ENCODE results near the gene FCRL3. TPM values are rescaled to one million over a fixed set of nuclear protein-coding genes. Genes with fewer than 3 reads are reported as not detected.

FCRL3 gene
- total RNA-seq, 4 donors from 2014 or later = 0.44 to 1.9 TPM; not detected in 2

DNA sequence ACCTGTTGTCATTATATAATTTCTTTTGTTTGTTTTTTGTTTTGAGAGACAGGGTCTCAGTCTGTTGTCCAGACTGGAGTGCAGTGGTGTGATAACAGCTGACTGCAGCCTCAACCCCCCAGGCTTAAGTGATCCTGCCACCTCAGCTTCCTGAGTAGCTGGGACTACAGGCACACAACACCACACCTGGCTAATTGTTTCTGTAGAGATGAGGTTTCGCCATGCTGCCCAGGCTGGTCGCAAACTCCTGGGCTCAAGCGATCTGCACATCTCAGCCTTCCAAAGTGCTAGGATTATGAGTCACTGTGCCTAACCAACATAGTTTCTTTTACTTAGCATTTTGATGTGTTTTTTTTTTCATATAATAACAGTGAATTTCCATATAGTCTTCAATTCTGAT, 52.3 kb downstream of the FCRL3 start:
- TF ChIP-seq, protein P1, sequence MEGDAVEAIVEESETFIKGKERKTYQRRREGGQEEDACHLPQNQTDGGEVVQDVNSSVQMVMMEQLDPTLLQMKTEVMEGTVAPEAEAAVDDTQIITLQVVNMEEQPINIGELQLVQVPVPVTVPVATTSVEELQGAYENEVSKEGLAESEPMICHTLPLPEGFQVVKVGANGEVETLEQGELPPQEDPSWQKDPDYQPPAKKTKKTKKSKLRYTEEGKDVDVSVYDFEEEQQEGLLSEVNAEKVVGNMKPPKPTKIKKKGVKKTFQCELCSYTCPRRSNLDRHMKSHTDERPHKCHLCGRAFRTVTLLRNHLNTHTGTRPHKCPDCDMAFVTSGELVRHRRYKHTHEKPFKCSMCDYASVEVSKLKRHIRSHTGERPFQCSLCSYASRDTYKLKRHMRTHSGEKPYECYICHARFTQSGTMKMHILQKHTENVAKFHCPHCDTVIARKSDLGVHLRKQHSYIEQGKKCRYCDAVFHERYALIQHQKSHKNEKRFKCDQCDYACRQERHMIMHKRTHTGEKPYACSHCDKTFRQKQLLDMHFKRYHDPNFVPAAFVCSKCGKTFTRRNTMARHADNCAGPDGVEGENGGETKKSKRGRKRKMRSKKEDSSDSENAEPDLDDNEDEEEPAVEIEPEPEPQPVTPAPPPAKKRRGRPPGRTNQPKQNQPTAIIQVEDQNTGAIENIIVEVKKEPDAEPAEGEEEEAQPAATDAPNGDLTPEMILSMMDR (IDR thresholded peaks at IDR 0.05; ENCODE audit: low read depth) = no peak

DNA sequence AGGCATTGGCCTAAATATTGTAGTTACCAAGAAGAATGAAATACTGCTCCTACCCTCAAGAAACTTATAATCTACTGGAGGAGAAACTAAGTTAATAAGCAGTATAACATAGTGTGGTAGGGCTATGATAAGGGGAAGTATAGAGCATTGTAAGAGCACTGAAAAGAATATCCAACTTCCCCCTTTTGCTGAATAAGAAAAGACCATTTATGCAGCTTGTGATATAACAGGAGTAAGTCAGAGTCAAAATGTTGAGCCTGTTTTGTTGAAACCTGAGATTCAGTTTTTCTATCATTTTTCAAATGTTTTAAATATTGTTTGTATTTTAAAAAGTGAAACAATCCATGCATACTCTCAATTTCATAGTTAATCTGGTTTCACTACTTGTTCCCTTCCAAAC, 54.4 kb downstream of the FCRL3 start:
- TF ChIP-seq, protein P1 (IDR thresholded peaks at IDR 0.05; ENCODE audit: low read depth) = no peak

DNA sequence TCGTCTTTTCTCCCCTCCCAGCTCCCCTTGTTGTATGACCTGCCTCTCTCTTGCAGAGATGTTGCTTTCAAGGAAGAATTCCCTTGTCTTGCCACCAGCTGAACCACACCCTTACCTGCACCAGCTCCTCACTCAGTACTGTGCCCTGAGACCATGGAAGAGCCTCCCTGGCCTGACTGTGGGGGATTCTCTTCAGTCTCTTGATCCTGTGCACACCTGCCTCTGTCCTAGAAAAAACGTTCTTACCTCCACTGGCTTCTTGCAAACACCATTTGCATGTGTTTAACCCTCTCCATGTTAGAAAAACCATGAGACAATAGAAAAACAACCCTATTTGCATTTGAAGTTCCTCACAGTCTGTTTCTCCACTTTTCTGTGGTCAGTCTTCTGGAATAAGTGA, 59.4 kb downstream of the FCRL3 start:
- TF ChIP-seq, protein P1 (IDR thresholded peaks at IDR 0.05; ENCODE audit: low read depth) = no peak

DNA sequence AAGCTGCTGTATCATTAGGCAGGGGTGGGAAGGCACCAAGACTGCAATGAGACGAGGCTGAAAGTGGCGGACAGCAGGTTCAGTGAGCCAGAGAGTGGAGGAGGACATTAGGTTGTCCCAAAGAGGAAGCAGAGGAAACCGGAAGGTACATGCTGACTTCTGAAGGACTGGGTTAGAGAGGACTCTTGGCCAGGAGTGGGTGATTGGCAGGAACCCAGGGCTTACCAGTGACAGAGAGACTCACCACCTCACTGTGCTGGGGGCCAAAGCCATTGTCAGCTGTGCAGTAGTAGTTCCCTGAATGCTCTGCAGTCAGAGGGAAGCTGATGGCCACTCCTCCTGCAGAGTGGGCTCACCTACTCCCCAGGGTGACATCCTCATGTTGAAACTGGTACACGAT, 60.8 kb downstream of the FCRL3 start:
- TF ChIP-seq, protein P1 (IDR thresholded peaks at IDR 0.05; ENCODE audit: low read depth) = no peak

DNA sequence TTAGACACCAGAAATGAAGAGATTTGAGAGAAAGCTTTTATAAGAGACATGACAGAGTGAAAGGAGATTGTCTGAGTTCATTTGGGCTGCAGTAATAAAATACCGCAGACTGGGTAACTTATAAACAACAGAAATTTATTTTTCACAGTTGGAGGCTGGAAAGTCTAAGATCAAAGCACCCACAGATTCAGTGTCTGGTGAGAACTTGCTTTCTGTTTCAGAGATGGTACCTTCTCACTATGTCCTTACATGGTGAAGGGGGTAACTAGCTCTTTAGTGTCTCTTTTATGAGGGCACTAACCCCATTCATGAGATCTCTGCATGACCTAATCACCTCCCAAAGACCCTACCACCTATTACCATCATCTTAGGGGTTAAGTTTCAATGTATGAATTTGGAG, 71.8 kb downstream of the FCRL3 start:
- TF ChIP-seq, protein P1 (IDR thresholded peaks at IDR 0.05; ENCODE audit: low read depth) = no peak

Other genes with a start within 250 kb of the FCRL3 start
- gene FCRL5, start 148.3 kb downstream of the FCRL3 start, total RNA-seq = under 1 TPM in 2 of 4 donors, not detected in 2; under 0.01 to 0.34 TPM
- not detected for gene FCRL4, start 102.7 kb downstream of the FCRL3 start, total RNA-seq
- gene FCRL2, start 76.4 kb upstream of the FCRL3 start, total RNA-seq = not detected
- 1 to 10 TPM in 1 of 4 donors, not detected in 3; 1.3 TPM for gene FCRL1, start 119.4 kb upstream of the FCRL3 start, total RNA-seq
- gene CD5L, start 141.0 kb upstream of the FCRL3 start, total RNA-seq = not detected

Measured in subcutaneous adipose tissue (tissue), 4 donors.